Effector memory CD4-positive, alpha-beta T cell (primary cell): ENCODE results near the gene B3GNT8.
"Not testable (repeated sequence)": the region's sequence is repeated elsewhere in the genome, so short reads cannot be mapped to it uniquely, and the experiment has no call there.

Source experiments
- DNase-seq, 3 donors: peaks; one replicate each; pipeline ENCODE4 v3.0.0-alpha.2; 2020
- H3K27ac ChIP-seq: 2 replicates; pipeline ENCODE4 v1.7.0; 2013; ENCODE audit warnings: mild to moderate bottlenecking, low read length, moderate library complexity; ENCODE audit not compliant: insufficient read depth, poor library complexity, severe bottlenecking
- H3K27me3 ChIP-seq: replicated peaks from 2 replicates; pipeline ENCODE4 v1.7.0; 2013; ENCODE audit warnings: mild to moderate bottlenecking, low read length; ENCODE audit not compliant: insufficient read depth, control insufficient read depth, poor library complexity, severe bottlenecking
- H3K36me3 ChIP-seq: 2 replicates; pipeline ENCODE4 v1.7.0; 2013; ENCODE audit warnings: mild to moderate bottlenecking, low read length, moderate library complexity; ENCODE audit not compliant: control insufficient read depth, insufficient read depth
- H3K4me1 ChIP-seq: 2 replicates; pipeline ENCODE4 v1.7.0; 2013; ENCODE audit warnings: low read length, mild to moderate bottlenecking; ENCODE audit not compliant: control insufficient read depth, insufficient read depth, poor library complexity, severe bottlenecking
- H3K4me3 ChIP-seq: 2 replicates; pipeline ENCODE4 v1.7.0; 2013; ENCODE audit warnings: low read length, low read depth, mild to moderate bottlenecking; ENCODE audit not compliant: insufficient read depth, poor library complexity, severe bottlenecking
- H3K9me3 ChIP-seq: 2 replicates; pipeline ENCODE4 v1.7.0; 2013; ENCODE audit warnings: mild to moderate bottlenecking, low read length, moderate library complexity; ENCODE audit not compliant: control insufficient read depth

The B3GNT8 gene

DNA sequence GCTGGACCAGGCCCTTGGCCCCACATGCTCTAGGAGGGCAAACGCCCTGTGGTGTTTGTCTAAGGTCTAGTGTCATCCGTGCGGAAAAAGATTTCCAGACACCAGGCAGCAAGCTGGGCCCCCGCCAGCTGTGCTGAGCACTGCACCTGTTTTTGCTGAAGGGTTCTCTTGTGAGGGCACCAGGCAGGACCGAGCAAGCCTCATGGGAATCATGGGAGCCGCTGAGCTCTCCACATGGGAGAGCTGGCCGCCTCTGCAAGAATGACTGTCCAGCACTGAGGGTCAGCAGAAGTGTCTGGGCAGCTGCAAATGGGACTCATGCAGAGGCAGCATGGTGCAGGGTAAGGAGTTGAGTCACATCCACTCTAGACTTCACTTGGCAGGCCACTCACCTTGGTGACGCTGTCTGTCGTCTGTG is 12.0 kb downstream of the B3GNT8 start:
- no peaks in the 10 kb centered on the region for H3K9me3 ChIP-seq
- no peaks in the 10 kb centered on the region for H3K4me1 ChIP-seq
- no peak for DNase-seq
- no peaks in the 10 kb centered on the region for H3K27me3 ChIP-seq
- H3K36me3 ChIP-seq, result peaks cover 58% of the 10 kb centered on the region
- no peak overlapping the region for H3K4me3 ChIP-seq
- H3K27ac ChIP-seq, result no peak overlapping the region

DNA sequence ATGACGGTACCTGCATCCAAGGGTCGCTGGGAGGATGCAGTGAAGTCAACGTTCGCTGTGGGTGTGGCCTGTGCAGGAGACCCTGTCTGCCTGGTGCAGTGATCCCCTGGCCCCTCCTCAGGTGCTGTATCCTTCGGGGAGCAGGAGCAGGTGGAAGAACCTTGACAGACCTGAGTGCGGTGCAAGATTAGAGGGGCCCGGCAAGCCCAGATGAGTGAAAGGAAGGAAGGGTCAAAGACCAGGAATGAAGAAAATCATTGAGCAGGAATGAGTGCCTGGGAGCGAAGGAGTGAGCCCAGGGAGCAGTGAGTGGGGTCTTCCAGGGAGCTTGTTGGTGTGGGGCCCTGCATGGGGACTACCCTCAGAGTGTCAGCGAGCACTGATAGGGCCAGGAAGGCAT is 12.7 kb downstream of the B3GNT8 start:
- DNase-seq, result no peak
- H3K36me3 ChIP-seq, result peaks cover 53% of the 10 kb centered on the region
- H3K4me1 ChIP-seq, result no peaks in the 10 kb centered on the region
- no peaks in the 10 kb centered on the region for H3K9me3 ChIP-seq
- no peak overlapping the region for H3K27ac ChIP-seq
- no peaks in the 10 kb centered on the region for H3K27me3 ChIP-seq
- H3K4me3 ChIP-seq, result no peak overlapping the region

DNA sequence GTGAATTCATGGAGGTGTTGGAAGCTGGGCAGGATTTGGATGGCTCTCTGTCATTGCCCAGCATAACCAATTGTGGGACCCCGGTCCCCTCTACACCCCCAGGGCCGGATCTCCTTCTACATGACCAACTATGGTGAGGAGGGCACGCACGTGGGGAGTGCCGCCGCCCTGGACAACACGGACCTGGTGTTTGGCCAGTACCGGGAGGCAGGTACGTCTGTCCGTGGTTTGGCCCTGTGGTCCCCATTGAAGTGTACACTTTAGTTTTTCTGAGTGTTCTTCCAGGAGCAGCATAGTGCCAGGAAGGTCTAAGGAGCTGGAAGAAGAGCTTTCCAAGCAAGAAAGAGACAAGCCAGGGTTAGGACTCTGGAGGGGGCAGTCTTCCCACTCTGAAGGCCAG is 13.2 kb downstream of the B3GNT8 start:
- no peaks in the 10 kb centered on the region for H3K9me3 ChIP-seq
- H3K4me3 ChIP-seq, result no peak overlapping the region
- no peak for DNase-seq
- H3K27ac ChIP-seq, result no peak overlapping the region
- H3K4me1 ChIP-seq, result no peaks in the 10 kb centered on the region
- peaks cover 48% of the 10 kb centered on the region for H3K36me3 ChIP-seq
- no peaks in the 10 kb centered on the region for H3K27me3 ChIP-seq

DNA sequence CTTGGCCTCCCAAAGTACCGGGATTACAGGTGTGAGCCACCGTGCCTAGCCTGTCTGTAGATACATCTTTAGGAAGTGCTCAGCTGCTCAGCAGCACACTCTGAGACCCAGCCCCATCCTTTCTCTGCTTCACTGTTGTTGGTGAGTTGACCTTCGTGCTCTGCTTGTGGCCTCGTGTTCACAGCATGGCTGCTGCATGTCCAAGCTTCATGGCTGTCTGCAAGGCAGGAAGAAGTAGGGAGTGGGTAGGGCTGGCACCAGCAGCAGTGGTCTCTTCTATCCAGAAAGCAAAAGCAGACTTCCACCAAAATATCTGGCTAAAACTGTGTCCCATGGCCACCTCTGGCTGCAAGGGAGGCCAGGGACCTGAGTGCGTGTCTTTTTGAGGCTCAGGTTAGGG is 14.2 kb downstream of the B3GNT8 start:
- no peaks in the 10 kb centered on the region for H3K9me3 ChIP-seq
- no peaks in the 10 kb centered on the region for H3K4me1 ChIP-seq
- H3K4me3 ChIP-seq, result no peak overlapping the region
- no peaks in the 10 kb centered on the region for H3K27me3 ChIP-seq
- DNase-seq, result no peak
- H3K27ac ChIP-seq, result no peak overlapping the region
- H3K36me3 ChIP-seq, result peaks cover 38% of the 10 kb centered on the region

DNA sequence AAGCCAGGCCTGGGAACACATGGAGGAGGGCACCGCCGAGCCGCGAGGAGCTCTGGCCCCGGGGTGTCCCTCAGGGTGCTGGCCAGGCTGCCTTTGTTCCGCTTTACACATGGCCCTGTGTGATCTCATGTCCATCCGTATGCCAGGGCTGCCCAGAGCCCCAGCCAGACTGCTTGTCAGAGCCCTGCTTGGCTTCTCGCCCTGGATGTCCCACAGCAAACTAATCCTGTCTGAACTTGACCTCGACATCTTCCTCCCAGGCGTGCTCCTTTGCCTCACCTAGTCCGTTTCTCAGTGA is 15.3 kb downstream of the B3GNT8 start:
- H3K27ac ChIP-seq, result no peak overlapping the region

DNA sequence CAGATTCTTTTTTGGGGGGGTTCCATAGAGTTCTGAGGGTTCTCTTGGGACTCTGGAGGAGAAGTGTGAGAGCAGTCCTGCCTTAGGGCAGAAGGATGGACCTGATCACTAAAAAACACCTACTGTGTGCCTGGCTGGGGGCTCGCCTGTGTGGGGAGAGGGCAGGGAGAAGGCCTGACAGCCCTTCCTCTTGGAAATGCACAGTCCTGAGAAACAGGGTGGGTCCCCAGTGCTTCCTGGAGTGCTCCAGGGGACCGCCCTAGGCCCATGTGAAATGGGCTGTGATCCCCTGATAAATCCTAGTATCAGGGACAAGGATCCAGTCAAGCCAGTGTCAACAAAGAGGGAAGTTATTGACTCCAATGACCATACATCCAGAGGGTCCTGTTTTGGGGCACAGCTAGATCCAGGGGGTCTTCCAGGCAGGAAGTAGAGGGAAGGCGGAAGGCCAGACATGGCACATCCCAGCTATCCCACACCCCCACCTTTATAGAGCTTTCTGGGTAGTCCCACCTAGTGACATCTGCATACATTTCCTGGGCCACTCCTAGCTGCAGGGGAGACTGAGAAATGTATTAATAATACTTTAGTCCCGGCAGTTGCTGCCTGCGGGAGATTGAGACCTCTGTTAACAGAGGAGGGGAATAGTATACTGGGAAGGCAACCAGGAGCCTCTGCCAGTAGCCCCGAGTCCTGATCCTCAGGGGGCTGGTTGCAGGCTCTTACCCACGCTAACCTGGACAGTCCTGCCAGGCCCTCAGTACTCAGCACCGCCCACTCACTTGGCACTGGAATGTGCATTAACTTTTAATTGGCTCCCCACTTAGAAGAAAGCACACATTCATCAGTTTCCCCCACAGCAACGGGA is 15.8 kb downstream of the B3GNT8 start:
- Histone ChIP-seq H3K27me3 (no peaks in the 10 kb centered on the region), H3K4me1 (no peaks in the 10 kb centered on the region), H3K27ac (no peak overlapping the region), H3K9me3 (no peaks in the 10 kb centered on the region), H3K4me3 (no peak overlapping the region), H3K36me3 (peaks cover 33% of the 10 kb centered on the region)
- no peak for DNase-seq

More for the DNA sequence above, 15.3 kb downstream of the B3GNT8 start:
- Histone ChIP-seq H3K27me3 (no peaks in the 10 kb centered on the region), H3K9me3 (no peaks in the 10 kb centered on the region), H3K36me3 (peaks cover 35% of the 10 kb centered on the region), H3K4me1 (no peaks in the 10 kb centered on the region), H3K4me3 (no peak overlapping the region)
- DNase-seq, result no peak

DNA sequence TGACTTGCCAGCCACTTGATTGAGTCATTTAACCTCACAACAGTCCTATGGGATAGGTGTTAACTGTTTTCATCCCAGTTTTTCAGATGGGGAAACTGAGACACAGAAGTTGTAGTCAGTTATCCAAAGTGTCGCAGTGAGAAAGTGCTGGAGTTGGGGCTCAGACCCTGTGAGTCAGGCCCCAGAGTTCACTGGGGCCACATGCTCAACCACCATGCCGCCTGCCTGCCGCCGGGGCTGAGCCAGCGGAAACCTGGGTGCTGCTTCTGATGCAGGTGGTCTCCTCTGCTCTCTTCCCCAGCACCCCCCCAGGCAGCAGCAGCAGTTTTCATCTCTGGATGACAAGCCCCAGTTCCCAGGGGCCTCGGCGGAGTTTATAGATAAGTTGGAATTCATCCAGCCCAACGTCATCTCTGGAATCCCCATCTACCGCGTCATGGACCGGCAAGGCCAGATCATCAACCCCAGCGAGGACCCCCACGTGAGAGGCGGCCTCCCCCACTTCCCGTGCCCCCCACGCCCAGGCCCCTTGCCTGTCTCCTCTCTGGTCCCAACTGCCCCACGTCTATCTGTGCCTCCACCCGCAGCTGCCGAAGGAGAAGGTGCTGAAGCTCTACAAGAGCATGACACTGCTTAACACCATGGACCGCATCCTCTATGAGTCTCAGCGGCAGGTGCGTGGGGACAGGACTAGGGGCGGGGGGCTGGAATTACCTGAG is 16.7 kb downstream of the B3GNT8 start:
- H3K4me1 ChIP-seq, result no peaks in the 10 kb centered on the region
- no peak for DNase-seq
- H3K36me3 ChIP-seq, result peaks cover 30% of the 10 kb centered on the region
- H3K4me3 ChIP-seq, result no peak overlapping the region
- H3K27me3 ChIP-seq, result no peaks in the 10 kb centered on the region
- no peaks in the 10 kb centered on the region for H3K9me3 ChIP-seq
- H3K27ac ChIP-seq, result no peak overlapping the region

DNA sequence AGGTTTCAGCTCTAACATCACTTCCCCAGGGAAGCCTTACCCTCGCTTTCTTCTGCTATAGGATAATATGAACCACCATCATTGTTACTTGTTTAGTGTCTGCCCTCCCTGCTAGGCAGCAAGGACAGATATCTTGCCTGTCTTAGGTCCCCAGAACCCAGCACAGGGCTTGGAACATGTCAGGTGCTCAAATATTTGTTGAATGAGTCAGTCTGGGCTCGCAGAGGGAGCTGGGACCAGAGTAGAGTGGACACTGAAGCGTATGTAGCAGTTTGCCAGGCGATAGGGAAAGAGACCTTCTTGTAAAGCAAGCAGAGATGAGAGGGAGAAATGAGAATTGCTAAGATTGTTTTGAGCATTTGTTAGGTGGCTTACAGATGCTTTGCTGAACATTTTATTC is 17.9 kb downstream of the B3GNT8 start:
- Histone ChIP-seq H3K27me3 (no peaks in the 10 kb centered on the region), H3K9me3 (no peaks in the 10 kb centered on the region), H3K36me3 (peaks cover 21% of the 10 kb centered on the region), H3K27ac (no peak overlapping the region), H3K4me1 (no peaks in the 10 kb centered on the region), H3K4me3 (no peak overlapping the region)
- DNase-seq, result no peak

DNA sequence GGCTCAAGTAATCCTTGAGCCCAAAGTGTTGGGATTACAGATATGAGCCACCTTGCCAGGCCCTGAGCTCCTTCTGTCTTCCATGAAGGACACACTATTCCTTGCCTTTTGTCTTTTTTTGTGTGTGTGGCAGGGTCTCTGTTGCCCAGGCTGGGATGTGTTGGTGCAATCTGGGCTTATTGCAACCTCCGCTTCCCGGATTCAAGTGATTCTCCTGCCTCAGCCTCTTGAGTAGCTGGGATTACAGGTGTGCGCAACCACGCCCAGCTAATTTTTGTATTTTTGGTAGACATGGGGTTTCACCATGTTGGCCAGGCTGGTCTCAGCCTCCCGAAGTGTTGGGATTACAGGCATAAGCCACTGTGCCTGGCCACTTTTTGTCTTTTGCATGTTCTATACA is 18.3 kb downstream of the B3GNT8 start:
- not testable (repeated sequence) for H3K4me3 ChIP-seq, H3K27me3 ChIP-seq, H3K27ac ChIP-seq, H3K9me3 ChIP-seq, DNase-seq, H3K4me1 ChIP-seq
- peaks cover 16% of the 10 kb centered on the region for H3K36me3 ChIP-seq

DNA sequence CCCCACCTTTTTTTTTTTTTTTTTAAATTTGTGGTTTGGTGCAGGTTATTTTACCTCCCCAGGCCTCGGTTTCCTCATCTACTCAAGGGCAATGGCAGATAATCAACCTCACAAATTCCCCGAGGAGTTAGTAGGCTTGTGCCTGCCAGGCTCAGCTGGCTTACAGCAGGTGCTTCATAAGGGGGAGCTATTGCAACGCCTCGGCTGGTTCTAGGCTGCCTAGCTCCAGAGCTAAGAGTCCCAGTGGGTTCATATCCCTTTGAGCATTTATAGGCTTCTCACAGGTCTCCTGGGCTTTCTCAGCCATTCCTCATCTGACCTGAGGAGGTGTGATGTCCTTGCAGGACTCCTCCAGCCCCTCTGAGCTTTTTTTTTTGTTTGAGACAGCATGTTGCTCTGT is 18.9 kb downstream of the B3GNT8 start:
- no peak overlapping the region for H3K27ac ChIP-seq
- H3K4me3 ChIP-seq, result no peak overlapping the region
- DNase-seq, result no peak
- H3K9me3 ChIP-seq, result no peaks in the 10 kb centered on the region
- H3K4me1 ChIP-seq, result no peaks in the 10 kb centered on the region
- H3K27me3 ChIP-seq, result no peaks in the 10 kb centered on the region
- H3K36me3 ChIP-seq, result peaks cover 10% of the 10 kb centered on the region
